Peyer's patch (tissue), 4 donors: ENCODE measurements around the gene RNPC3.
"Not testable (repeated sequence)": the region's sequence is repeated elsewhere in the genome, so short reads cannot be mapped to it uniquely, and the experiment has no call there.

Experiments used
- CTCF ChIP-seq, 6 experiments: fragments of 450-650 bp in 4 of 6; fragments of 200-600 bp in 2 of 6; sonication (generic) in 1 of 6; IDR thresholded peaks; one replicate each; pipeline ENCODE4 v1.5.1; 2017 to 2019; ENCODE audit warnings: antibody characterized with exemption in 6 of 6, mild to moderate bottlenecking in 3 of 6, moderate library complexity in 1 of 6
- POLR2A ChIP-seq, 2 donors: fragments of 450-650 bp; IDR thresholded peaks; one replicate each; pipeline ENCODE4 v1.5.1; 2017; ENCODE audit warnings: antibody characterized with exemption in 2 of 2, mild to moderate bottlenecking in 2 of 2, moderate library complexity in 2 of 2

- not testable (repeated sequence) for TF ChIP-seq CTCF, POLR2A (IDR thresholded peaks at IDR 0.05)
Observed at GRCh38 chr1:103602740-103603139, 77.2 kb downstream of the RNPC3 start.
